Mesendoderm (in vitro differentiated cells): ENCODE data around the gene MAN1A1. TPM values are rescaled to one million over a fixed set of nuclear protein-coding genes. Genes with fewer than 3 reads are reported as not detected.

Experiments used
- DNase-seq: peaks from one replicate; pipeline ENCODE4 v3.0.0; 2013
- H2AK5ac ChIP-seq: 2 replicates; pipeline ENCODE4 v1.6.1; 2013; ENCODE audit warnings: low read length, inconsistent platforms
- H2BK120ac ChIP-seq: 2 replicates; pipeline ENCODE4 v1.6.1; 2013; ENCODE audit warnings: low read depth, mild to moderate bottlenecking, low read length, moderate library complexity, mixed read lengths
- H2BK15ac ChIP-seq: replicated peaks from 2 replicates; pipeline ENCODE4 v1.6.1; 2013; ENCODE audit warnings: low read depth, mild to moderate bottlenecking, moderate library complexity
- H2BK5ac ChIP-seq: 2 replicates; pipeline ENCODE4 v1.6.1; 2013; ENCODE audit warnings: low read length, inconsistent platforms
- H3K18ac ChIP-seq: 2 replicates; pipeline ENCODE4 v1.6.1; 2013; ENCODE audit warnings: mild to moderate bottlenecking, low read length, mixed read lengths
- H3K23ac ChIP-seq: one replicate; pipeline ENCODE4 v1.6.1; 2013; ENCODE audit warnings: low read length
- H3K27ac ChIP-seq: 2 replicates; pipeline ENCODE4 v1.5.1; 2013; ENCODE audit warnings: low read depth, mild to moderate bottlenecking, inconsistent platforms, low read length, moderate library complexity
- H3K27me3 ChIP-seq: 2 replicates; pipeline ENCODE4 v1.6.1; 2013; ENCODE audit warnings: low read length, control low read depth, mild to moderate bottlenecking, inconsistent platforms; ENCODE audit not compliant: insufficient read depth, poor library complexity
- H3K36me3 ChIP-seq: 2 replicates; pipeline ENCODE4 v1.6.1; 2013; ENCODE audit warnings: low read length, inconsistent platforms; ENCODE audit not compliant: control insufficient read depth, insufficient read depth
- H3K4ac ChIP-seq: one replicate; pipeline ENCODE4 v1.6.1; 2013; ENCODE audit warnings: low read depth, mild to moderate bottlenecking, low read length, moderate library complexity
- H3K4me1 ChIP-seq: 2 replicates; pipeline ENCODE4 v1.6.1; 2013; ENCODE audit warnings: low read depth, low read length, inconsistent platforms; ENCODE audit not compliant: control insufficient read depth
- H3K4me2 ChIP-seq: 2 replicates; pipeline ENCODE4 v1.6.1; 2013; ENCODE audit warnings: low read length
- H3K4me3 ChIP-seq: 2 replicates; pipeline ENCODE4 v1.5.1; 2013; ENCODE audit warnings: mild to moderate bottlenecking, low read length
- H3K56ac ChIP-seq: one replicate; pipeline ENCODE4 v1.6.1; 2013; ENCODE audit warnings: low read length
- H3K79me1 ChIP-seq: 2 replicates; pipeline ENCODE4 v1.6.1; 2013; ENCODE audit warnings: low read length, inconsistent platforms
- H3K79me2 ChIP-seq: 2 replicates; pipeline ENCODE4 v1.6.1; 2013; ENCODE audit warnings: mild to moderate bottlenecking, low read length; ENCODE audit not compliant: control insufficient read depth, insufficient read depth
- H3K9ac ChIP-seq: 2 replicates; pipeline ENCODE4 v1.6.1; 2013; ENCODE audit warnings: low read length, inconsistent platforms
- H4K5ac ChIP-seq: one replicate; pipeline ENCODE4 v1.6.1; 2013; ENCODE audit warnings: low read length
- H4K8ac ChIP-seq: one replicate; pipeline ENCODE4 v1.6.1; 2013; ENCODE audit warnings: low read depth, mild to moderate bottlenecking, control low read depth, low read length, moderate library complexity
- WGBS: extraction: QIAGEN DNeasy Blood & Tissue Kit; methylation state at CpG from one replicate; pipeline ENCODE4 v1.1.7; 2013; ENCODE audit warnings: low lambda C conversion rate, missing lambda C conversion rate; ENCODE audit not compliant: insufficient coverage; ENCODE audit errors: extremely low coverage; 5-methylcytosine and 5-hydroxymethylcytosine counted together
- small RNA-seq: library from polyadenylated mRNA; stranded (forward); fragments of <200 nt; extraction: miRNeasy Mini kit (QIAGEN cat#:217004); gene quantifications from one replicate; pipeline ENCODE3, GENCODE V24; 2013; ENCODE audit not compliant: insufficient read depth

The MAN1A1 gene

DNA sequence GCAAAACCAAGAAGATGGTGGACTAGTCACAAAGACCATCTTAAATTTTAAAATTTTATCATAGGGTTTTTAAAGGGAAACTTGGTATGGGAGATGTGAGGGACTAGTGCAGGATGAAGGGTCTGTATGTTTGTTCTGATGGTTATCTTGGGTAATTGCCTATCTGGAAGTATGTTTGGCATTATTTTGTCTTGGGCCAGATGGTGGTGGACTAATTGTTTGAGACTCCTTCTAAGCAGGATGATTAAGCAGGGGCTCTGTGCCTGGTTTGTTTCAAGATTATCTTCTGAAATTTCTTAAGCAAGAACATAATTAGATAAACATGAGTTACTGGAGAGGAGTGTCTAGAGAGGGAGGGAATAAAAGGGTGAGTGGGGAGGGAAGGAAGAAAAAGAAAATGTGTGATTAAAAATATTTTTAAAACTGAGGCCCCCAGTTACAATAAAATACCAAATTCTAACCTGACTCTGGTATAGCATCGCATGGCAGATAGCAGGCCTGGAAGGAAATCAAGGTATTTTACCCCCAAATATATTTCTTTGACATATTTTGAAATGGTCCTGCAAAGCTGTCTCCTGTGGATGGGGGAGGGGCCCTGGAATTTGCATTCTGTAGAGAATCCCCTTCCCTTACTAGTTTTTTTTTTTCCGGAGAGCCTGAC lies 221.2 kb downstream of the MAN1A1 start:
- WGBS: no CpG with 5 or more reads among the region's 2 CpGs

DNA sequence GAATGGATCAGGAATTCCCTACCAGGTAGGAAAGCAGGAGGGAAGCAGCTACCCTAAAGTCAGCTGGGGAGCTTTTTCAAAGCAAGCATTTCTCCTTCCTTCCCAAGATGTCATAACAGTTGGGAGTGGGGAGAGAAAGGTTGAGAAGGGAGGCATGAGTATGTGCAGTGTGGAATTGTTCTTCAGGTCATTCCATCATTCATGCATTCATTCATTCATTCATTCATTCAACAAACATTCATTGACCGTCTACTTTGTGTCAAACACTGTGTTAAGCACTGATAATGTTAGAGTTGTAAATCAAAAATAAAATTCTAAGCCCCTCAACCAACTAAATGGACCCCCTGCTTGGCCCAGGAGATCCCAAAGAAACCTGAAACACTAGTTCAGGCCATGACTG lies 221.9 kb downstream of the MAN1A1 start:
- Histone ChIP-seq H3K4me1 (peaks cover 5% of the 10 kb centered on the region), H2AK5ac (no peak overlapping the region), H3K36me3 (no peaks in the 10 kb centered on the region), H3K4ac (no peak overlapping the region), H2BK15ac (peak overlapping the region; percentile 41), H3K79me2 (no peaks in the 10 kb centered on the region), H2BK120ac (no peak overlapping the region), H3K4me3 (no peak overlapping the region), H3K27ac (no peak overlapping the region), H3K23ac (no peak overlapping the region), H3K56ac (no peak overlapping the region), H3K4me2 (no peak overlapping the region), H2BK5ac (no peak overlapping the region), H4K5ac (no peak overlapping the region), H4K8ac (no peak overlapping the region), H3K9ac (no peak overlapping the region), H3K27me3 (no peaks in the 10 kb centered on the region), H3K79me1 (no peaks in the 10 kb centered on the region), H3K18ac (no peak overlapping the region)
- no peak for DNase-seq
- no CpG with 5 or more reads among the region's 1 CpG for WGBS

More for the DNA sequence above, 221.2 kb downstream of the MAN1A1 start:
- H4K5ac ChIP-seq: no peak overlapping the region
- H2BK120ac ChIP-seq: no peak overlapping the region
- no peak overlapping the region for H3K4ac ChIP-seq
- H3K27ac ChIP-seq: no peak overlapping the region
- H3K23ac ChIP-seq: no peak overlapping the region
- H2AK5ac ChIP-seq: no peak overlapping the region
- no peak overlapping the region for H3K9ac ChIP-seq
- H3K36me3 ChIP-seq: no peaks in the 10 kb centered on the region
- no peak overlapping the region for H2BK5ac ChIP-seq
- H3K56ac ChIP-seq: no peak overlapping the region
- no peak for DNase-seq
- H3K4me3 ChIP-seq: no peak overlapping the region
- no peak overlapping the region for H3K4me2 ChIP-seq
- no peak overlapping the region for H4K8ac ChIP-seq
- H3K27me3 ChIP-seq: no peaks in the 10 kb centered on the region
- H3K79me1 ChIP-seq: no peaks in the 10 kb centered on the region
- no peak overlapping the region for H3K18ac ChIP-seq
- no peak overlapping the region for H2BK15ac ChIP-seq
- peaks cover 5% of the 10 kb centered on the region for H3K4me1 ChIP-seq
- H3K79me2 ChIP-seq: no peaks in the 10 kb centered on the region

Small RNAs within 50 kb of the gene (small RNA-seq; reads per million reads assigned to genes)
- gene AL022722.2 (not detected), gene RNU6-194P (not detected)
